Measurements from ENCODE around the gene DSE.

The DSE gene

GRCh38 chr6:116449565-116449964 lies 78.8 kb downstream of the DSE start:
- DNase-seq = peak; percentile 46

- DNase-seq = no peak
These were observed 79.5 kb downstream of the DSE start for GRCh38 chr6:116450185-116450710.

- DNase-seq = peak; percentile 77
These were observed 80.3 kb downstream of the DSE start for GRCh38 chr6:116450769-116451740.

GRCh38 chr6:116451916-116452315 lies 81.2 kb downstream of the DSE start:
- no peak for DNase-seq

- peak; percentile 56 for DNase-seq
These were observed 81.8 kb downstream of the DSE start for GRCh38 chr6:116452531-116452930.

GRCh38 chr6:116456106-116456505 lies 85.4 kb downstream of the DSE start:
- no peak for DNase-seq

GRCh38 chr6:116456927-116457326 lies 86.2 kb downstream of the DSE start:
- DNase-seq = peak; percentile 83

GRCh38 chr6:116458264-116458663 lies 87.5 kb downstream of the DSE start:
- no peak for DNase-seq

- no peak for DNase-seq
These were observed 89.2 kb downstream of the DSE start for GRCh38 chr6:116459927-116460326.

GRCh38 chr6:116461331-116461931 lies 90.7 kb downstream of the DSE start, which contains the start of gene CALHM6:
Gene CALHM6 (plus strand): TSS chr6:116461375. CDS start chr6:116461930, 555 bp downstream.
- peak; percentile 70 for DNase-seq

GRCh38 chr6:116461932-116462885 lies 91.5 kb downstream of the DSE start:
- peak; percentile 56 for DNase-seq

- peak; percentile 50 for DNase-seq
These were observed 92.6 kb downstream of the DSE start for GRCh38 chr6:116463301-116463700.

GRCh38 chr6:116465246-116465645 lies 94.5 kb downstream of the DSE start:
- peak; percentile 95 for DNase-seq

- no peak for DNase-seq
These were observed 96.3 kb downstream of the DSE start for GRCh38 chr6:116467096-116467495.

GRCh38 chr6:116467514-116467913 lies 96.8 kb downstream of the DSE start:
- no peak for DNase-seq

- DNase-seq = no peak
These were observed 97.5 kb downstream of the DSE start for GRCh38 chr6:116468293-116468692.

GRCh38 chr6:116471531-116471930 lies 100.8 kb downstream of the DSE start:
- DNase-seq = no peak

- DNase-seq = no peak
These were observed 102.0 kb downstream of the DSE start for GRCh38 chr6:116472706-116473105.

- DNase-seq = peak; percentile 53
These were observed 104.4 kb downstream of the DSE start for GRCh38 chr6:116475141-116475540.

- DNase-seq = peak; percentile 81
These were observed 105.4 kb downstream of the DSE start for GRCh38 chr6:116476002-116476678.

GRCh38 chr6:116482780-116483179 lies 112.0 kb downstream of the DSE start:
- DNase-seq = no peak

- no peak for DNase-seq
These were observed 112.9 kb downstream of the DSE start for GRCh38 chr6:116483616-116484015.

Measured in inflammatory macrophage treated with lipopolysaccharide for 4 hours (primary cell).